ENCODE measurements around the gene ADRB2.
"Not testable (repeated sequence)": the region's sequence is repeated elsewhere in the genome, so short reads cannot be mapped to it uniquely, and the experiment has no call there.

The ADRB2 gene

GRCh38 chr5:148855249-148856008 lies 29.0 kb downstream of the ADRB2 start:
- in situ Hi-C loops (cut with MboI; ENCODE audit: low sequenced_read_pairs): no loop called here

GRCh38 chr5:148856009-148856367 lies 29.6 kb downstream of the ADRB2 start:
- in situ Hi-C loops (cut with MboI; ENCODE audit: low sequenced_read_pairs): no loop called here

GRCh38 chr5:148856424-148856823 lies 30.0 kb downstream of the ADRB2 start:
- in situ Hi-C loops (cut with MboI; ENCODE audit: low sequenced_read_pairs): no loop called here

- in situ Hi-C loops (cut with MboI; ENCODE audit: low sequenced_read_pairs): no loop called here
Observed at GRCh38 chr5:148857474-148857873, 31.1 kb downstream of the ADRB2 start.

- in situ Hi-C loops (cut with MboI; ENCODE audit: low sequenced_read_pairs): no loop called here
Observed at GRCh38 chr5:148858106-148858505, 31.7 kb downstream of the ADRB2 start.

- in situ Hi-C loops (cut with MboI; ENCODE audit: low sequenced_read_pairs): no loop called here
Observed at GRCh38 chr5:148858547-148858946, 32.1 kb downstream of the ADRB2 start.

- in situ Hi-C loops (cut with MboI; ENCODE audit: low sequenced_read_pairs): no loop called here
Observed at GRCh38 chr5:148859703-148860102, 33.3 kb downstream of the ADRB2 start.

GRCh38 chr5:148860599-148860998 lies 34.2 kb downstream of the ADRB2 start:
- in situ Hi-C loops (cut with MboI; ENCODE audit: low sequenced_read_pairs): no loop called here

GRCh38 chr5:148861088-148861487 lies 34.7 kb downstream of the ADRB2 start:
- in situ Hi-C loops (cut with MboI; ENCODE audit: low sequenced_read_pairs): no loop called here

GRCh38 chr5:148861696-148862095 lies 35.3 kb downstream of the ADRB2 start:
- in situ Hi-C loops (cut with MboI; ENCODE audit: low sequenced_read_pairs): no loop called here

GRCh38 chr5:148864113-148864841 lies 37.9 kb downstream of the ADRB2 start:
- in situ Hi-C loops (cut with MboI; ENCODE audit: low sequenced_read_pairs): no loop called here

GRCh38 chr5:148866024-148866423 lies 39.6 kb downstream of the ADRB2 start:
- in situ Hi-C loops (cut with MboI; ENCODE audit: low sequenced_read_pairs): no loop called here

GRCh38 chr5:148873120-148873519 lies 46.7 kb downstream of the ADRB2 start:
- in situ Hi-C loops (cut with MboI; ENCODE audit: low sequenced_read_pairs): no loop called here

GRCh38 chr5:148873690-148874485 lies 47.5 kb downstream of the ADRB2 start:
- in situ Hi-C loops (cut with MboI; ENCODE audit: low sequenced_read_pairs): no loop called here

- in situ Hi-C loops (cut with MboI; ENCODE audit: low sequenced_read_pairs): no loop called here
Observed at GRCh38 chr5:148875205-148875875, 48.9 kb downstream of the ADRB2 start.

- in situ Hi-C loops (cut with MboI; ENCODE audit: low sequenced_read_pairs): not testable (repeated sequence)
Observed at GRCh38 chr5:148877436-148877835, 51.0 kb downstream of the ADRB2 start.

Measured in HL-60/S4 treated with retinoic acid at 250 ng/mL for 4 days and 3 days (cell line).